Transverse colon (tissue), 4 donors: Measurements from ENCODE around the gene CCDC9B. TPM values are rescaled to one million over a fixed set of nuclear protein-coding genes. Genes with fewer than 3 reads are reported as not detected.

Experiments
- DNase-seq: peaks from one replicate; pipeline ENCODE4 v3.0.0-alpha.2; 2019
- H3K27ac ChIP-seq, 4 donors: fragments of 200-600 bp; sonication (generic); 2 replicates each; pipeline ENCODE4 v1.5.1; 2016 to 2018; ENCODE audit warnings: inconsistent platforms in 4 of 4
- H3K27me3 ChIP-seq: fragments of 200-600 bp; sonication (generic); 2 replicates; pipeline ENCODE4 v1.5.1; 2017; ENCODE audit warnings: inconsistent platforms
- H3K36me3 ChIP-seq, 4 donors: fragments of 200-600 bp; sonication (generic); 2 replicates each; pipeline ENCODE4 v1.5.1; 2017 to 2019; ENCODE audit warnings: inconsistent platforms in 4 of 4
- H3K4me1 ChIP-seq, 4 donors: fragments of 200-600 bp; sonication (generic); 2 replicates each; pipeline ENCODE4 v1.5.1; 2017 to 2020; ENCODE audit warnings: inconsistent platforms in 4 of 4
- H3K4me3 ChIP-seq, 4 donors: fragments of 200-600 bp; sonication (generic); 1 replicate in 1 of 4; 2 replicates in 3 of 4; pipeline versions ENCODE4 v1.5.1 to v1.6.1; 2017 to 2019; ENCODE audit warnings: inconsistent platforms in 4 of 4
- H3K9me3 ChIP-seq, 2 donors: fragments of 200-600 bp; sonication (generic); 2 replicates each; pipeline ENCODE4 v1.5.1; 2017 to 2019; ENCODE audit warnings: inconsistent platforms in 2 of 2
- EP300 ChIP-seq: sonication (generic); formaldehyde crosslinking; IDR thresholded peaks from one replicate; pipeline ENCODE4 v1.6.1; 2017; ENCODE audit warnings: antibody characterized with exemption, low read depth
- POLR2A ChIP-seq: fragments of 450-650 bp; IDR thresholded peaks from one replicate; pipeline ENCODE4 v1.6.1; 2016; ENCODE audit warnings: antibody characterized with exemption, mild to moderate bottlenecking, moderate library complexity
- POLR2AphosphoS5 ChIP-seq, 3 donors: sonication (generic); formaldehyde crosslinking; IDR thresholded peaks; one replicate each; pipeline ENCODE4 v1.6.1; 2016; ENCODE audit warnings: antibody characterized with exemption in 3 of 3
- WGBS, 2 donors: methylation state at CpG; one replicate each; pipeline ENCODE4 v1.1.5; 2018; ENCODE audit warnings: low coverage in 1 of 2; 5-methylcytosine and 5-hydroxymethylcytosine counted together
- in situ Hi-C, 4 donors: fragments of 200-750 bp; cut with MboI; loops; one replicate each; pipeline versions ENCODE4 v1.15.0 to v1.15.1; 2017; ENCODE audit warnings: low sequenced_read_pairs in 3 of 4, low pct_ligation_motif_present in 1 of 4, low pct_unique_long_range_greater_than_20kb in 1 of 4
- intact Hi-C: fragments of 100-400 bp; cut with DNase I; formaldehyde crosslinking; loops from one replicate; pipeline ENCODE4 v1.15.1; 2023; ENCODE audit warnings: low total_unique reads
- total RNA-seq, 4 donors: library from RNA; depleted of rRNA; stranded (reverse); fragments of >200 nt; gene quantifications; one replicate each; pipeline ENCODE4 v1.1.0, GENCODE V29; 2016
- TF ChIP-seq, protein P1 (sequence below), 5 experiments: fragments of 200-600 bp in 3 of 5; fragments of 450-650 bp in 2 of 5; sonication (generic) in 3 of 5; IDR thresholded peaks; 1 replicate in 2 of 5; 2 replicates in 3 of 5; pipeline ENCODE4 v1.5.1; 2016 to 2017; ENCODE audit warnings: antibody characterized with exemption in 5 of 5, inconsistent platforms in 3 of 5, mild to moderate bottlenecking in 2 of 5, moderate library complexity in 1 of 5

The CCDC9B gene
- total RNA-seq, 4 donors from 2014 or later = 22.0 to 49.4 (median 36.9) TPM

- H3K27ac ChIP-seq = no peak overlapping the region
- peaks cover 7% of the 10 kb centered on the region for H3K27me3 ChIP-seq
- intact Hi-C loops = no loop called here
- DNase-seq = no peak
- H3K4me1 ChIP-seq = peaks cover 0 to 1% (median 0%) of the 10 kb centered on the region in 4 donors
- in situ Hi-C loops = no loop called here
- H3K4me3 ChIP-seq = no peak overlapping the region
- no peaks in the 10 kb centered on the region for H3K36me3 ChIP-seq
- TF ChIP-seq POLR2AphosphoS5 (IDR thresholded peaks at IDR 0.05) (no peak), POLR2A (no peak), EP300 (no peak)
- TF ChIP-seq, protein P1, sequence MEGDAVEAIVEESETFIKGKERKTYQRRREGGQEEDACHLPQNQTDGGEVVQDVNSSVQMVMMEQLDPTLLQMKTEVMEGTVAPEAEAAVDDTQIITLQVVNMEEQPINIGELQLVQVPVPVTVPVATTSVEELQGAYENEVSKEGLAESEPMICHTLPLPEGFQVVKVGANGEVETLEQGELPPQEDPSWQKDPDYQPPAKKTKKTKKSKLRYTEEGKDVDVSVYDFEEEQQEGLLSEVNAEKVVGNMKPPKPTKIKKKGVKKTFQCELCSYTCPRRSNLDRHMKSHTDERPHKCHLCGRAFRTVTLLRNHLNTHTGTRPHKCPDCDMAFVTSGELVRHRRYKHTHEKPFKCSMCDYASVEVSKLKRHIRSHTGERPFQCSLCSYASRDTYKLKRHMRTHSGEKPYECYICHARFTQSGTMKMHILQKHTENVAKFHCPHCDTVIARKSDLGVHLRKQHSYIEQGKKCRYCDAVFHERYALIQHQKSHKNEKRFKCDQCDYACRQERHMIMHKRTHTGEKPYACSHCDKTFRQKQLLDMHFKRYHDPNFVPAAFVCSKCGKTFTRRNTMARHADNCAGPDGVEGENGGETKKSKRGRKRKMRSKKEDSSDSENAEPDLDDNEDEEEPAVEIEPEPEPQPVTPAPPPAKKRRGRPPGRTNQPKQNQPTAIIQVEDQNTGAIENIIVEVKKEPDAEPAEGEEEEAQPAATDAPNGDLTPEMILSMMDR (IDR thresholded peaks at IDR 0.05) = no peak
- H3K9me3 ChIP-seq = no peaks in the 10 kb centered on the region
- 75 to 79% methylated on average over 5 of the region's 5 CpGs for WGBS, 2 donors
Measured at GRCh38 chr15:40296561-40297230, 44.0 kb downstream of the CCDC9B start.

DNA sequence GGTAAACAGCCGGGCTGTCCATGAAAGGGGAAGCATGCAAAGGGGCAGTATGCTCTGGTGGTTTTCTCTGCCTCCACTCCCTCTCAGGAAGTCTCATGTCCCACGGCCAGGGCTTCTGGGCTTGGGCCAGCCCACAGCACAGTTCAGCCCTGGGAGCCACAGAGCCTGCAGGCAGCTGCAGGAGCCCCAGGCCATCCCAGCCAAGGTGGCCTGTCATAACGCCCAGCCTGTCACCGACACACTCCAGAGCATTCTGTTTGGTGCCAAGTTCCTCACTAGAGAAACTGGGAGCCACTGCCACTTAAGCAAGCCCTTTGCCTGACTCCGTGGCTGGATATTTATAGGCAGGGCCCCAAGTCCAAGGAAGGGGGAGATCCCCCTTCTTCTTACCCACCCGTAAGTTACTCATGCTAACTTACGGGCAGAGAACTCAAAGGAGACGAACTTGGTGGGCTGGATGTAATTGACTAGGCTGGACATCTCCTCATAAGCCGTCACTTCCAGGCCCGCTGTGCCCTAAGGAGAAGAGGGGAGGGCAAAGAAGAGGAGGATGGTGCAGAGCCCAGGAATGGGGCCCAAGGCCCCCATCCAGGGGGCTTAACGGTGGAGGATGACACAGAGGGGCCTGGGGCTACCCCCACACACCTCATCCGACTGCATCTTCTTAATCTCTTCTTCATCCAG, 44.7 kb downstream of the CCDC9B start:
- intact Hi-C loops (no loop called here), in situ Hi-C loops (no loop called here)
- Histone ChIP-seq H3K4me3 (no peak overlapping the region), H3K27me3 (peaks cover 8% of the 10 kb centered on the region), H3K27ac (no peak overlapping the region), H3K4me1 (peaks cover 4 to 8% (median 6%) of the 10 kb centered on the region in 4 donors), H3K9me3 (no peaks in the 10 kb centered on the region), H3K36me3 (no peaks in the 10 kb centered on the region)
- DNase-seq = no peak
- WGBS, 2 donors = 68 to 81% methylated on average over 3 to 12 of the region's 12 CpGs
- TF ChIP-seq, protein P1 (IDR thresholded peaks at IDR 0.05) = no peak
- TF ChIP-seq POLR2A (no peak), EP300 (no peak), POLR2AphosphoS5 (IDR thresholded peaks at IDR 0.05) (no peak)

GRCh38 chr15:40295297-40295696, 45.4 kb downstream of the CCDC9B start:
- in situ Hi-C loops (no loop called here), intact Hi-C loops (no loop called here)
- no peak for DNase-seq
- no peaks in the 10 kb centered on the region for H3K9me3 ChIP-seq
- no peak overlapping the region for H3K27ac ChIP-seq
- H3K4me3 ChIP-seq = no peak overlapping the region
- TF ChIP-seq, protein P1 (IDR thresholded peaks at IDR 0.05) = no peak
- TF ChIP-seq POLR2AphosphoS5 (IDR thresholded peaks at IDR 0.05) = no peak
- TF ChIP-seq EP300 = no peak
- no peak for TF ChIP-seq POLR2A
- WGBS, 2 donors = 63 to 64% methylated on average over 1 of the region's 1 CpG
- H3K27me3 ChIP-seq = peaks cover 8% of the 10 kb centered on the region
- H3K36me3 ChIP-seq = no peaks in the 10 kb centered on the region
- peaks cover 10 to 15% (median 13%) of the 10 kb centered on the region in 4 donors for H3K4me1 ChIP-seq

DNA sequence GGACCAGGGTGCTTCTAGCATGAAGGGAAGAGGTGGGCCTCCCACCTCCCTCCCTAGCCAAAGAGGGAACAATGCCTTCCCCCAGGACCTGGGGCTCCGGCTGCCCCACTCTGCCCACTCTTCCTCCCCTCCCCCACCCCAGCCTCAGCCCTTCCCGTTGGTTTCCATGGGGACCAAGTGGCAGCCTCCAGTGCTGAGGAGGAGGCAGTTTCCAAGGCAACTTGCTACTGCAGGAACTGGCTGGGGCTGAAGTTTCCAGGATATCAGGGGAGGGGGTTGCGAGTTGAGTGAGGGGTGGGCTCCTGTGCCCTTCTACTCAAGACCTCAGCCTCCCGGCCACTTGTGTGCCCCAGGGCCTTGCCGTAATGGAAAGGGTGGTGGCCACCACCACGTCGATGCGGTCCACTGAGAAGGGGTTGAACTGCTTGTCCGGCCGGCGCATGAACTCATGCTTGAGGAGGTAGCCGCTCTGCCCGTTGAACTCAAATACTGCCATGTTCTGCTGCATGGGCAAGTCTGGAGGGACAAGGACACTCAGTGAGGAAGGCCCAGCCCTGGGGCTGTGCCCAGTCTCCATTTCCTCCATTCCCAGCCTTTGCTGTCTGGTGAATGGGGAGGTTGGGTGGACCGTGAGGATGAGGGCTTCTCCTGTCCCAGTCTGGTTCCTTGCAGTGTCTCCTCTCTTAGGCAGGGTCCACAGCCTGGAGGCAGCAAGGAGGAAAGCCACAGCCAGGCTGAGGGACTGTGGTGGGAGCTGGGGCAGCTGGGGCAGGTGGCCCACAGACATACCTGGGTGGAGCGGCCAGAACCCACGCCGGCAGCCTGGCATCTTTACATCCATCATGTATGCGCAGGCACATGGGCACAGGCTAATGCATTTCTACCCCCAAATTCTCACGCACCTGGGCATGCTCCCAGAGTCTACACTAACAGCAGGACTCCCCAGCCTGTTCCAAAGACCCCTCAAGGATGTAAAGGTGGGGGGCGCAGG, 46.5 kb downstream of the CCDC9B start:
- DNase-seq = no peak
- H3K4me1 ChIP-seq = peaks cover 12 to 26% (median 18%) of the 10 kb centered on the region in 4 donors
- WGBS, 2 donors = 90% methylated on average over 20 of the region's 20 CpGs; no CpG with 5 or more reads in 1 of the 2 donors

More for the DNA sequence above, 46.5 kb downstream of the CCDC9B start:
- Histone ChIP-seq H3K27me3 (peaks cover 8% of the 10 kb centered on the region), H3K27ac (no peak overlapping the region), H3K4me3 (no peak overlapping the region), H3K36me3 (no peaks in the 10 kb centered on the region), H3K9me3 (no peaks in the 10 kb centered on the region)
- in situ Hi-C loops (no loop called here), intact Hi-C loops (no loop called here)
- TF ChIP-seq POLR2AphosphoS5 (IDR thresholded peaks at IDR 0.05) (no peak), POLR2A (no peak), EP300 (no peak)
- TF ChIP-seq, protein P1 (IDR thresholded peaks at IDR 0.05) = no peak
